Uterus (tissue), 4 donors: Measurements from ENCODE around the gene UNC93B1. TPM values are rescaled to one million over a fixed set of nuclear protein-coding genes. Genes with fewer than 3 reads are reported as not detected.
"Not testable (repeated sequence)": the region's sequence is repeated elsewhere in the genome, so short reads cannot be mapped to it uniquely, and the experiment has no call there.

Experiments
- DNase-seq, 2 donors: peaks; one replicate each; pipeline ENCODE4 v3.0.0-alpha.2; 2019 to 2020
- H3K27ac ChIP-seq, 2 donors: fragments of 200-600 bp; sonication (generic); 1 replicate in 1 of 2; 2 replicates in 1 of 2; pipeline ENCODE4 v1.5.1; 2016 to 2018
- H3K27me3 ChIP-seq, 2 donors: fragments of 200-600 bp; sonication (generic); one replicate each; pipeline ENCODE4 v1.5.1; 2018 to 2019; ENCODE audit warnings: control low read depth in 1 of 2
- H3K36me3 ChIP-seq, 2 donors: fragments of 200-600 bp; sonication (generic); one replicate each; pipeline ENCODE4 v1.5.1; 2019; ENCODE audit warnings: control low read depth in 1 of 2
- H3K4me1 ChIP-seq, 2 donors: fragments of 200-600 bp; sonication (generic); one replicate each; pipeline ENCODE4 v1.5.1; 2018 to 2019; ENCODE audit warnings: control low read depth in 1 of 2
- H3K4me3 ChIP-seq, 2 donors: fragments of 200-600 bp; sonication (generic); 1 replicate in 1 of 2; 2 replicates in 1 of 2; pipeline ENCODE4 v1.5.1; 2018 to 2019; ENCODE audit warnings: mild to moderate bottlenecking in 1 of 2
- H3K9me3 ChIP-seq, 2 donors: fragments of 200-600 bp; sonication (generic); one replicate each; pipeline ENCODE4 v1.5.1; 2019; ENCODE audit warnings: control low read depth in 1 of 2
- POLR2A ChIP-seq, 2 donors: fragments of 450-650 bp; IDR thresholded peaks; one replicate each; pipeline ENCODE4 v1.6.1; 2016; ENCODE audit warnings: antibody characterized with exemption in 2 of 2, mild to moderate bottlenecking in 1 of 2, moderate library complexity in 1 of 2
- intact Hi-C: fragments of 100-400 bp; cut with DNase I; formaldehyde crosslinking; loops from one replicate; pipeline ENCODE4 v1.15.1; 2023; ENCODE audit warnings: low total_unique reads
- total RNA-seq, 4 donors: library from RNA; depleted of rRNA in 3 of 4; stranded (reverse); fragments of >200 nt in 3 of 4; gene quantifications; one replicate each; pipeline versions ENCODE4 v1.1.0 to v1.2.4, GENCODE V29; 2014 to 2023
- TF ChIP-seq, protein P1 (sequence below), 4 experiments: fragments of 200-600 bp in 2 of 4; fragments of 450-650 bp in 2 of 4; sonication (generic) in 2 of 4; IDR thresholded peaks; one replicate each; pipeline ENCODE4 v1.5.1; 2016 to 2019; ENCODE audit warnings: antibody characterized with exemption in 4 of 4, mild to moderate bottlenecking in 2 of 4, moderate library complexity in 1 of 4
- donor health status: DM: yes; HTN: yes; CAD: no.

The UNC93B1 gene
- total RNA-seq, 4 donors from 2014 or later, result 4.1 to 24.3 (median 13.2) TPM

DNA sequence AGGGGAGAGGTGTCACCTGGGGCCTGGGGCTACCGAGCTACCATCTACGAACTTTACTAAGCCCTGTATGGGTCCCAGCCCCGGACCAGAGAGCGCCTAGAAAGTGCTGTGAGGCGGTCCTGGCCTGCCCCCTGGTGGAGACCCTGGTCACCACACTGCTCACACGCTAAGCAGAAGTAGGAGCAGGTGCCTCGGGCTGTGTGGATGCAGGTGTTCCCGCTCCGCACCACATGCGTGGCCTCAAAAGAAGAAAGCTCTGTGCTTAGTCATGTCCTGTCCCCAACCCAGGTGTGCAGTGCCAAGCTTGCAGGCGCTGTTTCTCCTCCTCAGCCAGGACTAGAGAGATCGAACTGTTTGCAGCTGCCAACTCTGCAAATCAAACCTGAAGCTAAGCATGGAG, 10.1 kb downstream of the UNC93B1 start:
- H3K27me3 ChIP-seq, DNase-seq, H3K27ac ChIP-seq, H3K9me3 ChIP-seq, intact Hi-C loops, H3K4me1 ChIP-seq, H3K4me3 ChIP-seq, H3K36me3 ChIP-seq: not testable (repeated sequence)
- TF ChIP-seq, protein P1, sequence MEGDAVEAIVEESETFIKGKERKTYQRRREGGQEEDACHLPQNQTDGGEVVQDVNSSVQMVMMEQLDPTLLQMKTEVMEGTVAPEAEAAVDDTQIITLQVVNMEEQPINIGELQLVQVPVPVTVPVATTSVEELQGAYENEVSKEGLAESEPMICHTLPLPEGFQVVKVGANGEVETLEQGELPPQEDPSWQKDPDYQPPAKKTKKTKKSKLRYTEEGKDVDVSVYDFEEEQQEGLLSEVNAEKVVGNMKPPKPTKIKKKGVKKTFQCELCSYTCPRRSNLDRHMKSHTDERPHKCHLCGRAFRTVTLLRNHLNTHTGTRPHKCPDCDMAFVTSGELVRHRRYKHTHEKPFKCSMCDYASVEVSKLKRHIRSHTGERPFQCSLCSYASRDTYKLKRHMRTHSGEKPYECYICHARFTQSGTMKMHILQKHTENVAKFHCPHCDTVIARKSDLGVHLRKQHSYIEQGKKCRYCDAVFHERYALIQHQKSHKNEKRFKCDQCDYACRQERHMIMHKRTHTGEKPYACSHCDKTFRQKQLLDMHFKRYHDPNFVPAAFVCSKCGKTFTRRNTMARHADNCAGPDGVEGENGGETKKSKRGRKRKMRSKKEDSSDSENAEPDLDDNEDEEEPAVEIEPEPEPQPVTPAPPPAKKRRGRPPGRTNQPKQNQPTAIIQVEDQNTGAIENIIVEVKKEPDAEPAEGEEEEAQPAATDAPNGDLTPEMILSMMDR (IDR thresholded peaks at IDR 0.05), result peak; percentile 17 to 33 (median 30)

DNA sequence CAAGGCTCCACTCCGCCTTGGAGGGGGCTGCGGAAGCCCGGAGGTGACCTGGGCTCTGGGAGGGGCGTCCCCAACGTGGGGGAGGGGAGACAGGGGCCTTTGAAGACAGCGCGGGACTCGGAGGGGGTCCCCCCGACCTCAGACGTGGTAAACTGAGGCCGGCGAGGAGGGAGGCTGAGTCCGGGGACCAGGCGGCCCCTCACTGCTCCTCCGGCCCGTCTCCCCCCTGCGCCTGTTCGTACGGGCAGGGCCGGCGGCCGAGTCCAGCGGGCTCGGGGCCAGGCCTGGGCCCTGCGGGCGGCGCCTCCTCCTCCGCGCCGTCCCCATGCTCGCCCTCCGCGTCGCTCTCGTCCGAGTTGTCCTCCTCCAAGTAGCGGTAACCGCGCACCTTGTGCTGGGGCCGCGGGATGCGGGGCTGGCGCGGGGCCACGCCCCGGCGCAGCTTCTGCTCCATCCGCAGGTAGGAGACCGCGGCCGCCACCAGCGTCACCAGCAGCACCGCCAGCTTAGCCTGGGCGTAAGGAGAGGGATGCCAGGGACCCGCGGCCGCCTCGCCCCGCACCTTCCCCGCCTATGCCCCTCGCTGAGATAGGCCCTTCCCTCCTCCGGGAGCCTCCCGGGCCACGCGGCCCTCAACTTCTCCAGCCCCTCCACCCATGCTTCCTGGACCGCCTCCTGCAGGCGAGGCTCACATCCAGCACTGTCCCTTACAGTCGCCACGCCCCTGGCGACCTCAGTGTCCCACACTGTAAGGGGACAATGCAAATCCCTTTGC, 12.4 kb downstream of the UNC93B1 start:
- H3K27ac ChIP-seq, H3K4me1 ChIP-seq, H3K4me3 ChIP-seq, DNase-seq, H3K9me3 ChIP-seq, intact Hi-C loops, H3K36me3 ChIP-seq, H3K27me3 ChIP-seq: not testable (repeated sequence)

DNA sequence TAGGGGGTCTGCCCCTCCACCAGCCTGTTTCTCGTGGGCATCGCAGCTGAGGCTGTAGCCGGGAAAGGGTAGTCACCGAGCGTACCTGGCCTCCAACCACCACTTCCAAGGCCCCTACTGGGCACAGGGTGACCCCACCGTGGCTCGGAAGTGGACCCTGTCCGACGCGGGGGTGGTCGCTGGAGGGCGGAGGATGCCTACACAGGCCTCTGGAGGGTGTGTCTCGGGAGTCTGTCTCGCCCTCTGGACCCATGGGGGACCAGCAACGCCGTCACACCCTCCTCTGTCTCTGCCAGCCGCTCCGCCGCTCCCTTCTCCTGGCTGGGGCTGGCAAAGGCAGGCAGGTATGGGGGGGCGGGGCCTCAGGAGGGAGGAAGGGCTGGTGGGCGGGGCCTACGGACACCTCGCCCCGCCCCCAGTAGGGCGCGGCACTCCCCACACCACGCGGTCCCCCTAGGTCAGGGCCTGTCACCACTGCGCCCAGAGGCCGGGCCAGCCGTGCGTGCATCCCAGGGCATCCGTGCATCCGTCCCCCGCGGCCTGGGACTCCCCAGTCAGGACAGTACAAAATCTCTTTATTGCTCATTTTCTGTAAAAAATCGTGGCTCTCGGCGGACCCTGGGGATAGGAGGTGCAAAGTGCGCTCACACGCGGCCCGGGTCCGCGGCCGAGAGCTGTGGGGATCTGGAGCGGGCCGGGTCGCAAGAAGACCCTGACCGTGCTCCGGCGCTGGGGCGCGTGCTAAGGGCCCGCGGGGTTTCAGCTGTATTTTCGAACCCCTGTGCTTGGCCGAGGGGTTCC, 13.2 kb downstream of the UNC93B1 start:
- H3K4me3 ChIP-seq, H3K4me1 ChIP-seq, H3K36me3 ChIP-seq, H3K27me3 ChIP-seq, H3K9me3 ChIP-seq, H3K27ac ChIP-seq, intact Hi-C loops, DNase-seq: not testable (repeated sequence)

DNA sequence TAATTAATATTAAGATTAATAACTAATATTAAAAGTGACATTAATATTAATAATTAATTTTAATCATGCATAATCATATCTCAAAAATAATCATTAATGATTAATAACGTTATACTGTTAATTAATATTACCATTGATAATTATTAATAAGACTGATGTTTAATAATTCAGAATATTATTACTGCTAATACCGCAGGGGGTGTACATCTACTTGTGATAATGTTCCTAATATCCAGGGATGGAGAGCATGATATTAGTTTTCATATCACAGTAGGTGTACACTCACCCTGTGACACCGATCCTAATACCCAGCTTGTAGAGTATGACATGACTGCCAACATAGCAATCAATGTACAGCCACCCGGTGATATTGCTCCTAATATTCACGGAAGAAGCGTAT, 18.6 kb downstream of the UNC93B1 start:
- DNase-seq, H3K27me3 ChIP-seq, intact Hi-C loops, H3K36me3 ChIP-seq, H3K9me3 ChIP-seq, H3K4me3 ChIP-seq, H3K27ac ChIP-seq, H3K4me1 ChIP-seq: not testable (repeated sequence)

DNA sequence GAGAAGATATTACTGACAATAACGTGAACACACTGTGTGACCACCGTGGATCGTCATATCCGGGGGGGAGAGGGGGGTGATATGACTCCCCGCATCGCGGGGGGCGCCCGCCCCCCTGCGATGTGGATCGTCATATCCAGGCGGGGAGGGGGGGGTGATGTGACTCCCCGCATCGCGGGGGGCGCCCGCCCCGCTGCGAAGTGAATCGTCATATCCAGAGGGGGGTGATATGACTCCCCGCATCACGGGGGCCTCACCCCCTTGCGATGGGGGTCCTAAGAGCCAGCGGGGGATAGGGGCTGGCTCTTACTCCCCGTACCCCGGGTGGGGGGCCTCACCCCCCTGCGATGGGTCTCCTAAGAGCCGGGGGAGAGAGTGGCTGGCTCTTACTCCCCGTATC, 19.9 kb downstream of the UNC93B1 start:
- Histone ChIP-seq H3K27ac (no peak overlapping the region), H3K9me3 (no peaks in the 10 kb centered on the region), H3K36me3 (no peaks in the 10 kb centered on the region), H3K27me3 (no peaks in the 10 kb centered on the region), H3K4me1 (no peaks in the 10 kb centered on the region), H3K4me3 (no peak overlapping the region)
- no peak for DNase-seq
- intact Hi-C loops, result no loop called here
- TF ChIP-seq, protein P1 (IDR thresholded peaks at IDR 0.05), result no peak
- no peak for TF ChIP-seq POLR2A (IDR thresholded peaks at IDR 0.05)

DNA sequence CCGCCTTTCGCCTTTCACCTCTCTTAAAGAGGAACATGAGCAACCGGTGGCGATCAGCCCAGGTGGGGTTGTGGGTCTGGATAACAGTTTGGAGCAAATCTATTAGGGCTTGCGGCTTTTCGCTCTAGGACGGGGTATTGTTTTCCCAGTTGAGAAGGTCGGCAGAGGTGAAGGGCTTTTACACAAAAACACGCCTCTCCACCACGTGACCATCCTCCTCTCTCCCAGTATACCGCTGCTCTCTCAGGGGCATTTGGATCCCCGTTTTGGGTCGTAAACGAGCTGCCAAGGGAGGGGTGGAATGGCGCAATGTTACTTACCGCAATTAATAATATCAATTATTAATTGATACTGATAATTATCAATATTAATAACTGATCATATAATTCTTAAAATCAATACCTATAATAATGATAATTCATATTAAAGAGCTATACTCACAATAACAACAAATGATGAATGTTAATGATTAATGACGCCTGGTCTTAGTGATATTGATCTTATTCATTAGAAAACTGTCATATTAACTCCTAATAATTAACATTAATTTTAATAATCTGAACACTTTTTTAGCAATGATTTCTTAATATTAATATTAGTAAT, 21.5 kb downstream of the UNC93B1 start:
- H3K9me3 ChIP-seq, H3K36me3 ChIP-seq, DNase-seq, H3K4me1 ChIP-seq, H3K4me3 ChIP-seq, intact Hi-C loops, H3K27ac ChIP-seq, H3K27me3 ChIP-seq: not testable (repeated sequence)

DNA sequence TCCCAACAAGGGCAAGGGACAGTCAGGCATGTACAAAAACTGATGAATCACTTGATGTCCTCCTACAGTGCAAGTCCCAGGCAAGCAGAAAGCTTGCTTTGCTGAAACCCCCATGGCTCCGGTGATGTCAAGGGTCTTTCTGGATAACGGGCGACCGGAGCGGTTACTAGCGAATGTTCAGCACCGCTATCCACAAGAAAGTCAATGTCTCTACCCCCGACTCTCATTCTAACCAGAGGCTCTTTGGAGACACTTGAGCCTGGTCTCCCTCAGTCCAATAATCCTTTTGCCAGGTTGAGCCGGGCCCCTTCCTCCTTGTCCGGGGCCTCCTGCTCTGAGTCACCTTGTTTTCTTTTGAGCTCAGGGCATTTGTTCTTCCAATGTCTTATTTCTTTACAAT, 22.7 kb downstream of the UNC93B1 start:
- H3K27me3 ChIP-seq, intact Hi-C loops, H3K36me3 ChIP-seq, H3K27ac ChIP-seq, DNase-seq, H3K9me3 ChIP-seq, H3K4me1 ChIP-seq, H3K4me3 ChIP-seq: not testable (repeated sequence)

DNA sequence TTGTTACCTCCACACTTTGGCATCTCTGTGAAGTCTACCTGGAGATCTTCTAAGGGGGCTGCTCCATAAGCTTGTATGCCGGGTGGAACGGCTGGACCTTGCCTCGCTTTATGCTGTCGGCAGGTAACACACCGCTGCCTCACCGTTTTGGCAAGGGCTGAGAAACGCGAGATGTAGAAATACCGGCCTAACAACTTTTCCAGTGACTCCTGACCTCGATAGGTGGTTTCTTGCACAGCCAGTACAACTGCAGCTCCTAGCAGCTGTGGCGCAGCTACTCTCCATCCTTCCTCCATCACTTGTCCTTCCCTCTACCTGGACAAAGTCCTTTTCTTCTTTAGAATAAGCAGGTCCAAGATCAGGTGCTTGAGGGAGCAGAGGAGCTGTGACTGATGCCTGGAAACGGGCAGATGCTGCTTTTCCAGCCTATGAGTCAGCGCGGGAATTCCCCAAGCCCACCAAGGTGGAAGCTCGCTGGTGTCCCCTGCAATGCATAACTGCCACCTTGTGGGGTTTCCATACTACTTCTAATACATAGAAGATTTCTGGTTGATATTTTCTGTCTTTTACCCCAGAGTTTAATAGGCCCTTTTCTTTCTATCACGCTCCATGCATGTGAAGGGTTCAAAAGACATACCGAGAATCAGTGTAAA, 25.0 kb downstream of the UNC93B1 start:
- H3K9me3 ChIP-seq, DNase-seq, H3K4me3 ChIP-seq, H3K36me3 ChIP-seq, intact Hi-C loops, H3K27me3 ChIP-seq, H3K27ac ChIP-seq, H3K4me1 ChIP-seq: not testable (repeated sequence)

DNA sequence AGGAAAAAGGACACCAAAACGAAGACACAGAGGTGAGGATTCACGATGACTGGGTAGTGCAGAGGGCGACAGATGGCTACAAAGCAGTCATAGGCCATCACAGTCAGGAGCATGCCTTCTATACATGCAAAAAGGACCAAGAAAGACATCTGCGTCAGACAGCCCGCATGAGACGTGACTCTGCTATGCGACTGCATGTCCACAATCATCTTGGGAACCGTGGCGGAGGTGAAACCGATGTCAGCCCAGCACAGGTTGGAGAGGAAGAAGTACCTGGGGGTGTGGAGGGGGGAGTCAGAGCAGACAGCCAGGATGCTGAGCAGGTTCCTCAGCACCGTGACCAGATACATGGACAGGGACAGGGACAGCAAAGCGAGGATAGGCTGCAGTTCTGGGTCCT, 29.2 kb downstream of the UNC93B1 start:
- H3K4me3 ChIP-seq, H3K27me3 ChIP-seq, H3K36me3 ChIP-seq, H3K27ac ChIP-seq, H3K4me1 ChIP-seq, H3K9me3 ChIP-seq, intact Hi-C loops, DNase-seq: not testable (repeated sequence)

DNA sequence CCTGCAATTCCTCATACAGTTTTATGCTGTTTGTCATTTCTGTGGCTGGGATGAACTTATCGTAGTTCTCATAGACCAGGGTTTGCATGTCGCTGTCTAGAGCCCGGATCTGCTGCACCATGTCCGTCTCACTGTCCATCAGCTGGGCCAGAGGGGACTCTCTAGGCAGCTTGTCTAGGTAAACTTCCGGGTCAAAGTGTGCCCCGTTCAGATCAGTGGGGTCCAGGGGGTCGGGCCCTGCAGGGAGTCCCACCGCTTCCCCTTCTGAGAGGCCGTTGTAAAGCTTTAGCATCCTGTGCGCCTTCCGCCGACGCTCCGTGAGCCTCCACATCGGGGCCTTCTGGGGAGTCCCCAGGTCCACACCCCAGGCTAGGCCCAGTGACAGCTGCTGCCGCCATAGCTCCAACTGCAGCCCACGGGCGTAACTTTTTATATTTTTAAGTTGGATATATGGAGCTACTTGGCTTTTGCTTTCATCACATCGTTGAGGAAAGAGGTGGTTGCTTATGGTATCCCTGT, 38.0 kb downstream of the UNC93B1 start:
- H3K4me3 ChIP-seq, DNase-seq, H3K4me1 ChIP-seq, intact Hi-C loops, H3K27me3 ChIP-seq, H3K9me3 ChIP-seq, H3K27ac ChIP-seq, H3K36me3 ChIP-seq: not testable (repeated sequence)
